Ectodermal cell (in vitro differentiated cells): ENCODE measurements around the gene PIK3R2.

ENCODE experiments used
- H3K27ac ChIP-seq: 2 replicates; pipeline ENCODE4 v1.7.0; 2013; ENCODE audit warnings: mild to moderate bottlenecking, low read depth, low read length; ENCODE audit not compliant: insufficient read depth, poor library complexity, severe bottlenecking
- H3K27me3 ChIP-seq: 2 replicates; pipeline ENCODE4 v1.7.0; 2013; ENCODE audit warnings: mild to moderate bottlenecking, low read length; ENCODE audit not compliant: insufficient read depth, control insufficient read depth, poor library complexity, severe bottlenecking
- H3K36me3 ChIP-seq: one replicate; pipeline ENCODE4 v1.7.0; 2013; ENCODE audit warnings: low read length; ENCODE audit not compliant: control insufficient read depth, insufficient read depth
- H3K4me1 ChIP-seq: one replicate; pipeline ENCODE4 v1.7.0; 2013; ENCODE audit warnings: low read length; ENCODE audit not compliant: control insufficient read depth, insufficient read depth
- H3K4me3 ChIP-seq: 2 replicates; pipeline ENCODE4 v1.7.0; 2013; ENCODE audit warnings: low read depth, low read length, control low read depth; ENCODE audit not compliant: insufficient read depth
- H3K9me3 ChIP-seq: 2 replicates; pipeline ENCODE4 v1.7.0; 2013; ENCODE audit warnings: mild to moderate bottlenecking, low read length, moderate library complexity; ENCODE audit not compliant: control insufficient read depth
- WGBS, 2 experiments: methylation state at CpG; one replicate each; pipeline ENCODE4 v1.1.7; 2013; ENCODE audit warnings: missing lambda C conversion rate in 2 of 2; 5-methylcytosine and 5-hydroxymethylcytosine counted together

Gene PIK3R2

DNA sequence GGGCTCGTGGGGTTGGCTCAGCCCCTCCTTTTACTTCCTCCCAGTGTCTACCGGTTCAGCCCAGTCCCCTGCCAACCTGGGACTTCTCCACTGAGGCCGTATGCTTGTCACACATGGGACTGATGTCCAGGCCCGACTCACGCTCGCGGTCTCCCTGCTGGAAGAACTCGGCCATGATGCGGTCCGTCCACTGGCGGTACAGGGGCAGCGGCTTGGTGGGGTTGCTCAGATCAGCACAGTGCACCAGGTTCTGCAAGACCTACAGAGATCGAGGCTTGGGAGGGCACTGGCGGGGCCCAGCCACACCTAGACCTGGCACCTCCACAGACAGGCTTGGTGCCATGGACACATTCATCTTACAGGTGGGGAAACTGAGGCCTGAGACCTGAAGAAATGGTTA is 58.7 kb downstream of the PIK3R2 start:
- no peak overlapping the region for H3K27ac ChIP-seq
- 94% methylated on average over 14 of the region's 14 CpGs for WGBS, 2 experiments
- no peaks in the 10 kb centered on the region for H3K9me3 ChIP-seq
- no peak overlapping the region for H3K4me3 ChIP-seq
- no peaks in the 10 kb centered on the region for H3K27me3 ChIP-seq
- H3K36me3 ChIP-seq, result no peaks in the 10 kb centered on the region
- no peaks in the 10 kb centered on the region for H3K4me1 ChIP-seq

DNA sequence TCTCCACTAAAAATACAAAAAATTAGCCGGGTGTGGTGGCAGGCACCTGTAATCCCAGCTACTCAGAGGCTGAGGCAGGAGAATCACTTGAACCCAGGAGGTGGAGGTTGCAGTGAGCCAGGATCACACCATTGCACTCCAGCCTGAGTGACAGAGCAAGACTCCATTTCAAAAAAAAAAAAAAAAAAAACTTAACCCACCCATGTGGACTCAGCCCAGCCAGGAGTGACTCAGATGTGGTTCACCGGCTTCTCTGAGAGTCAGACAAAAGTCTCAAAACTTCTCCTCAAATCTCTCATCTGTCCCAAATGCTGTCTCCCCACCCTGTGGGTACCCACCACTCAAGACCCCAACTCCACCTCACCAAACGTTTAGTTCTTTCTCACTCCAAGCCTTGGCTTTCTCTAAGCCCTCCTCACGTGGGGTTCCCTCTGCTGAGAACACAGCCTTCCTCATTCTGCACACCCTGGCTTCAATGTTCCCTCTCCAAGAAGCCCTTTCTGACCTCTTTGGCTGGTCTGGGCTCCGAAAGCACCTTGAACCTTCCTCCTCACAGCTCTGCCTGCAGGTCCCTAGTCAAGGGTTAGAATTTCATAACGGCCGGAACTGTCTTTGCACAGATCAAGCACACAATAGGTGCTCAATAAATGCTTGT is 61.9 kb downstream of the PIK3R2 start:
- no peaks in the 10 kb centered on the region for H3K27me3 ChIP-seq
- H3K36me3 ChIP-seq, result no peaks in the 10 kb centered on the region
- H3K4me3 ChIP-seq, result no peak overlapping the region
- 80 to 86% methylated on average over 7 of the region's 7 CpGs for WGBS, 2 experiments
- no peaks in the 10 kb centered on the region for H3K9me3 ChIP-seq
- H3K4me1 ChIP-seq, result no peaks in the 10 kb centered on the region
- no peak overlapping the region for H3K27ac ChIP-seq

- H3K4me3 ChIP-seq, result no peak overlapping the region
- no peaks in the 10 kb centered on the region for H3K36me3 ChIP-seq
- no peak overlapping the region for H3K27ac ChIP-seq
- no peaks in the 10 kb centered on the region for H3K4me1 ChIP-seq
- WGBS, 2 experiments, result 89 to 93% methylated on average over 8 of the region's 8 CpGs
- no peaks in the 10 kb centered on the region for H3K9me3 ChIP-seq
- peaks cover 12% of the 10 kb centered on the region for H3K27me3 ChIP-seq
Measured at GRCh38 chr19:18216789-18217188, 63.8 kb downstream of the PIK3R2 start.

DNA sequence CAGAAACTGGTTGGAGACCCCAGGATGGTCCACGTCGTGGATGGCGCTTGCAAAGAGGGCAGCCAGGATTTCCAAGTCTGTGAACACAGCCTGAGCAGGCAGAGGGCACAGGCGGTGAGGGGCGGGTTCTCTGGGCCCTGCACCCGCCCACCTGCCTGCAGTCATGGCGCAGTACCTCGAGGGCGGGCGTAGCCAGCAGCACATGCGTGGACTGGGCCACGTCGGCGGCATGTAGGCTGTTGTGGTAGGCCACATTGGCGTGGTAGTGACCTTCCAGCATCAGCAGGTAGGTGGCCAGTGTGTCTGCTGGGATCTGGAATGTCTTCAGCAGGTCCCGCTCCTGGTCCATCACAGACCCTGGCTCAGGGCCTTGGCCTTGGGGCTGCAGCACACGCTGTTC is 65.2 kb downstream of the PIK3R2 start:
- Histone ChIP-seq H3K36me3 (no peaks in the 10 kb centered on the region), H3K4me1 (no peaks in the 10 kb centered on the region), H3K27me3 (peaks cover 12% of the 10 kb centered on the region), H3K9me3 (no peaks in the 10 kb centered on the region), H3K27ac (no peak overlapping the region), H3K4me3 (no peak overlapping the region)
- 92% methylated on average over 17 of the region's 17 CpGs for WGBS, 2 experiments

DNA sequence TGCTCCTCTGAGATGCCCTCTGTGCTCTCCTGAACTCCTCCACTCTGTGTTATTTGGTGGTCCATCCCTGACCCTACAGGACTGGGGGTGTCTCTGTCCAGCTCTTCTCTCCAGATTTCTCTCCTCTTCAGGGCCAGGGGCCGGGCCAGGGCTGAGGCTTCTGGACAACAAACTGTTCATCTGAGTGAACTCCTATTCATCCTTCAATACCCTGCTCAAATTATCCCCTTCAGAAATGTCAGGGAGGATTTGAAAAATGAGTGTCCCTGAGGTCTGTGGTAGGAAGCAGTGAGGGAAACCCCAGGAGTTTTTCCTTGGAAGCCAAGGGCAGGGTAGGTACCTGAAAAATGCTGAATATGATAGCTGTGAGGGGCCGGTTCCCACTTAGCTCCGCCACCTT is 65.6 kb downstream of the PIK3R2 start:
- 78 to 80% methylated on average over 3 of the region's 3 CpGs for WGBS, 2 experiments
- H3K4me1 ChIP-seq, result no peaks in the 10 kb centered on the region
- H3K27me3 ChIP-seq, result peaks cover 12% of the 10 kb centered on the region
- H3K4me3 ChIP-seq, result no peak overlapping the region
- no peaks in the 10 kb centered on the region for H3K36me3 ChIP-seq
- no peaks in the 10 kb centered on the region for H3K9me3 ChIP-seq
- no peak overlapping the region for H3K27ac ChIP-seq
